Gastrocnemius medialis (tissue), 4 donors: ENCODE measurements around the gene PPP1R17. TPM values are rescaled to one million over a fixed set of nuclear protein-coding genes. Genes with fewer than 3 reads are reported as not detected.

Experiments
- ATAC-seq, 2 donors: fragments of 150-250 bp; one replicate each; pipeline ENCODE4 v1.9.1; 2016
- DNase-seq, 2 donors: peaks; one replicate each; pipeline ENCODE4 v3.0.0-alpha.2; 2019
- H3K27ac ChIP-seq, 4 donors: fragments of 200-600 bp; sonication (generic); 1 replicate in 1 of 4; 2 replicates in 3 of 4; pipeline ENCODE4 v1.5.1; 2016 to 2018; ENCODE audit warnings: mild to moderate bottlenecking in 2 of 4, moderate library complexity in 1 of 4
- H3K27me3 ChIP-seq, 3 donors: fragments of 200-600 bp; sonication (generic) in 2 of 3; 1 replicate in 1 of 3; 2 replicates in 2 of 3; pipeline versions ENCODE4 v1.5.1 to v1.6.0; 2016 to 2019; ENCODE audit warnings: mild to moderate bottlenecking in 1 of 3, moderate library complexity in 1 of 3
- H3K36me3 ChIP-seq, 2 donors: fragments of 200-600 bp; sonication (generic) in 1 of 2; one replicate each; pipeline ENCODE4 v1.5.1; 2017 to 2018
- H3K4me1 ChIP-seq, 2 donors: fragments of 200-600 bp; sonication (generic) in 1 of 2; one replicate each; pipeline ENCODE4 v1.5.1; 2016 to 2017; ENCODE audit warnings: mild to moderate bottlenecking in 2 of 2
- H3K4me3 ChIP-seq, 4 donors: fragments of 200-600 bp; sonication (generic) in 3 of 4; 1 replicate in 1 of 4; 2 replicates in 3 of 4; pipeline ENCODE4 v1.5.1; 2016 to 2019; ENCODE audit warnings: mild to moderate bottlenecking in 2 of 4
- H3K9me3 ChIP-seq, 3 donors: fragments of 200-600 bp; sonication (generic) in 2 of 3; 1 replicate in 1 of 3; 2 replicates in 2 of 3; pipeline ENCODE4 v1.5.1; 2016 to 2019
- POLR2A ChIP-seq, 2 donors: fragments of 450-650 bp; IDR thresholded peaks; one replicate each; pipeline ENCODE4 v1.6.1; 2017; ENCODE audit warnings: antibody characterized with exemption in 2 of 2, mild to moderate bottlenecking in 2 of 2, moderate library complexity in 2 of 2
- in situ Hi-C, 4 donors: fragments of 200-750 bp; cut with MboI; loops; one replicate each; pipeline versions ENCODE4 v1.15.0 to v1.8.0; 2017; ENCODE audit warnings: low sequenced_read_pairs in 4 of 4
- intact Hi-C: fragments of 100-400 bp; cut with DNase I; formaldehyde crosslinking; loops from one replicate; pipeline ENCODE4 v1.15.1; 2023; ENCODE audit warnings: low total_unique reads
- total RNA-seq, 4 donors: library from RNA; depleted of rRNA; stranded (reverse); fragments of >200 nt; gene quantifications; one replicate each; pipeline versions ENCODE4 v1.1.0 to v1.2.3, GENCODE V29; 2016
- TF ChIP-seq, protein P1 (sequence below), 5 experiments: fragments of 450-650 bp in 3 of 5; fragments of 200-600 bp in 2 of 5; sonication (generic) in 2 of 5; IDR thresholded peaks in 4 of 5; conservative IDR thresholded peaks in 1 of 5; 1 replicate in 4 of 5; 2 replicates in 1 of 5; pipeline ENCODE4 v1.5.1; 2016 to 2019; ENCODE audit warnings: antibody characterized with exemption in 5 of 5, mild to moderate bottlenecking in 3 of 5, moderate library complexity in 3 of 5

PPP1R17 gene
- total RNA-seq, 4 donors from 2014 or later: not detected

- in situ Hi-C loops: loop anchor here (10.0 to 25.0 kb wide), 6 partner anchors 463 to 745 kb away; partner anchors contain the start of genes AVL9 (in 1 of the 4) and LSM5 (in 1 of the 4)
- no peak overlapping the region for H3K4me3 ChIP-seq
- H3K36me3 ChIP-seq: no peaks in the 10 kb centered on the region
- H3K27me3 ChIP-seq: no peaks in the 10 kb centered on the region
- no peaks in the 10 kb centered on the region for H3K4me1 ChIP-seq
- intact Hi-C loops: no loop called here
- H3K9me3 ChIP-seq: no peaks in the 10 kb centered on the region
- no peak overlapping the region for H3K27ac ChIP-seq
- ATAC-seq (no peak), DNase-seq (no peak)
- TF ChIP-seq, protein P1, sequence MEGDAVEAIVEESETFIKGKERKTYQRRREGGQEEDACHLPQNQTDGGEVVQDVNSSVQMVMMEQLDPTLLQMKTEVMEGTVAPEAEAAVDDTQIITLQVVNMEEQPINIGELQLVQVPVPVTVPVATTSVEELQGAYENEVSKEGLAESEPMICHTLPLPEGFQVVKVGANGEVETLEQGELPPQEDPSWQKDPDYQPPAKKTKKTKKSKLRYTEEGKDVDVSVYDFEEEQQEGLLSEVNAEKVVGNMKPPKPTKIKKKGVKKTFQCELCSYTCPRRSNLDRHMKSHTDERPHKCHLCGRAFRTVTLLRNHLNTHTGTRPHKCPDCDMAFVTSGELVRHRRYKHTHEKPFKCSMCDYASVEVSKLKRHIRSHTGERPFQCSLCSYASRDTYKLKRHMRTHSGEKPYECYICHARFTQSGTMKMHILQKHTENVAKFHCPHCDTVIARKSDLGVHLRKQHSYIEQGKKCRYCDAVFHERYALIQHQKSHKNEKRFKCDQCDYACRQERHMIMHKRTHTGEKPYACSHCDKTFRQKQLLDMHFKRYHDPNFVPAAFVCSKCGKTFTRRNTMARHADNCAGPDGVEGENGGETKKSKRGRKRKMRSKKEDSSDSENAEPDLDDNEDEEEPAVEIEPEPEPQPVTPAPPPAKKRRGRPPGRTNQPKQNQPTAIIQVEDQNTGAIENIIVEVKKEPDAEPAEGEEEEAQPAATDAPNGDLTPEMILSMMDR (IDR thresholded peaks at IDR 0.05 in 4 of 5, conservative IDR thresholded peaks at IDR 0.05 in 1 of 5): no peak
- TF ChIP-seq POLR2A (IDR thresholded peaks at IDR 0.05): no peak
These were observed 54.8 kb downstream of the PPP1R17 start for GRCh38 chr7:31741852-31742251.

- Histone ChIP-seq H3K27me3 (no peaks in the 10 kb centered on the region), H3K9me3 (no peaks in the 10 kb centered on the region), H3K4me3 (no peak overlapping the region), H3K4me1 (no peaks in the 10 kb centered on the region), H3K36me3 (no peaks in the 10 kb centered on the region), H3K27ac (no peak overlapping the region)
- TF ChIP-seq, protein P1 (IDR thresholded peaks at IDR 0.05 in 4 of 5, conservative IDR thresholded peaks at IDR 0.05 in 1 of 5): peak; percentile 42 to 74 (median 68)
- no peak for TF ChIP-seq POLR2A (IDR thresholded peaks at IDR 0.05)
- in situ Hi-C loops: loop anchor here (10.0 to 25.0 kb wide), 6 partner anchors 460 to 743 kb away; partner anchors contain the start of genes AVL9 (in 1 of the 4) and LSM5 (in 1 of the 4)
- intact Hi-C loops: loop anchor here (1.0 to 2.0 kb wide), 2 partner anchors 420 to 460 kb away; no protein-coding TSS in a partner anchor
- DNase-seq: peak in 1 of 2 donors; percentile 29
- ATAC-seq: no peak
These were observed 57.4 kb downstream of the PPP1R17 start for GRCh38 chr7:31744294-31744874.

DNA sequence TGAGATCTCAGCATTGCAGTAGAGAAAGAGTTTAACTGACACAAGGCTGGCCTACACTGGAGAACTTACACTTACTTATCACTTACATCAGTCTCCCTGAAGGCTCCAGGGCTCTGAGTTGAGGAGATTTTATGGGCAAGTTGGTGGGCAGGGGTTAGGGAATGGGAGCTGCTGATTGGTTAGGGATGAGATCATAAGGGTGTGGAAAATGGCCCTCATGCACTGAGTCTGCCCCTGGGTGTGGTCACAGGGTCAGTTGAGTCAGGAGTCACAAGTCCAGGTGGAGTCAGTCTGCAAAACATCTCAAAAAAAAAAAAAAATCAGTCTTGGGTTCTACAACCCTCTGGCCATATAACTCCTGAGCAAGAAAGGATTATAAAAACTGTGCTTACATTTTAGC, 60.5 kb downstream of the PPP1R17 start:
- intact Hi-C loops (no loop called here), in situ Hi-C loops (loop anchor here (5.0 to 25.0 kb wide), 7 partner anchors 455 to 740 kb away; partner anchors contain the start of genes AVL9 (in 1 of the 4) and LSM5 (in 1 of the 4))
- DNase-seq (no peak), ATAC-seq (no peak)
- H3K9me3 ChIP-seq: no peaks in the 10 kb centered on the region
- no peaks in the 10 kb centered on the region for H3K36me3 ChIP-seq
- TF ChIP-seq, protein P1 (IDR thresholded peaks at IDR 0.05 in 4 of 5, conservative IDR thresholded peaks at IDR 0.05 in 1 of 5): no peak
- no peak for TF ChIP-seq POLR2A (IDR thresholded peaks at IDR 0.05)
- H3K4me3 ChIP-seq: no peak overlapping the region
- H3K27me3 ChIP-seq: no peaks in the 10 kb centered on the region
- no peaks in the 10 kb centered on the region for H3K4me1 ChIP-seq
- H3K27ac ChIP-seq: no peak overlapping the region

GRCh38 chr7:31748084-31748483, 61.1 kb downstream of the PPP1R17 start:
- DNase-seq: no peak
- Histone ChIP-seq H3K4me1 (no peaks in the 10 kb centered on the region), H3K27me3 (no peaks in the 10 kb centered on the region), H3K27ac (no peak overlapping the region), H3K36me3 (no peaks in the 10 kb centered on the region), H3K9me3 (no peaks in the 10 kb centered on the region), H3K4me3 (no peak overlapping the region)
- ATAC-seq: no peak
- no peak for TF ChIP-seq POLR2A (IDR thresholded peaks at IDR 0.05)
- TF ChIP-seq, protein P1 (IDR thresholded peaks at IDR 0.05 in 4 of 5, conservative IDR thresholded peaks at IDR 0.05 in 1 of 5): no peak
- intact Hi-C loops: no loop called here
- in situ Hi-C loops: loop anchor here (5.0 to 25.0 kb wide), 7 partner anchors 454 to 739 kb away; partner anchors contain the start of genes AVL9 (in 1 of the 4) and LSM5 (in 1 of the 4)
